Spleen (tissue), 7 donors: ENCODE measurements around the gene SOX6.

Experiments
- CTCF ChIP-seq, 11 experiments: fragments of 200-600 bp in 7 of 11; fragments of 450-650 bp in 4 of 11; sonication (generic) in 4 of 11; IDR thresholded peaks in 8 of 11; conservative IDR thresholded peaks in 3 of 11; 1 replicate in 7 of 11; 2 replicates in 4 of 11; pipeline versions ENCODE4 v1.4.0 to v1.8.0; 2016 to 2021; ENCODE audit warnings: antibody characterized with exemption in 11 of 11, inconsistent platforms in 4 of 11, mild to moderate bottlenecking in 1 of 11
- POLR2A ChIP-seq, 3 donors: fragments of 450-650 bp; IDR thresholded peaks; one replicate each; pipeline ENCODE4 v1.5.1; 2017; ENCODE audit warnings: antibody characterized with exemption in 3 of 3, mild to moderate bottlenecking in 1 of 3
- donor health status: DM: no; HTN: no; CAD: no; lungs with moderate emphysema.
- donor health status: DM: no; HTN: no; CAD: no.
- donor health status: DM: no; HTN: no; CAD: no.

- TF ChIP-seq CTCF (IDR thresholded peaks at IDR 0.05 in 8 of 11, conservative IDR thresholded peaks at IDR 0.05 in 3 of 11) (no peak), POLR2A (IDR thresholded peaks at IDR 0.05) (no peak)
Observed at GRCh38 chr11:16310943-16311342, 45.4 kb downstream of the SOX6 start.
